Spleen (tissue), 7 donors: ENCODE data around the gene OSBPL10.

ENCODE experiments used
- CTCF ChIP-seq, 11 experiments: fragments of 200-600 bp in 7 of 11; fragments of 450-650 bp in 4 of 11; sonication (generic) in 4 of 11; IDR thresholded peaks in 8 of 11; conservative IDR thresholded peaks in 3 of 11; 1 replicate in 7 of 11; 2 replicates in 4 of 11; pipeline versions ENCODE4 v1.4.0 to v1.8.0; 2016 to 2021; ENCODE audit warnings: antibody characterized with exemption in 11 of 11, inconsistent platforms in 4 of 11, mild to moderate bottlenecking in 1 of 11
- POLR2A ChIP-seq, 3 donors: fragments of 450-650 bp; IDR thresholded peaks; one replicate each; pipeline ENCODE4 v1.5.1; 2017; ENCODE audit warnings: antibody characterized with exemption in 3 of 3, mild to moderate bottlenecking in 1 of 3
- POLR2AphosphoS5 ChIP-seq, 3 donors: sonication (generic); formaldehyde crosslinking; IDR thresholded peaks; one replicate each; pipeline ENCODE4 v1.5.1; 2017; ENCODE audit warnings: antibody characterized with exemption in 3 of 3
- donor health status: DM: no; HTN: no; CAD: no; lungs with moderate emphysema.
- donor health status: DM: no; HTN: no; CAD: no.
- donor health status: DM: no; HTN: no; CAD: no.

GRCh38 chr3:32021155-32021554 lies 40.1 kb upstream of the OSBPL10 start:
- TF ChIP-seq POLR2AphosphoS5 (IDR thresholded peaks at IDR 0.05) (no peak), CTCF (IDR thresholded peaks at IDR 0.05 in 8 of 11, conservative IDR thresholded peaks at IDR 0.05 in 3 of 11) (no peak), POLR2A (IDR thresholded peaks at IDR 0.05) (no peak)
